Measurements from ENCODE around the gene PPAN. TPM values are rescaled to one million over a fixed set of nuclear protein-coding genes. Genes with fewer than 3 reads are reported as not detected.
A peak's percentile ranks its signal among the peaks of the same experiment; 100 is the strongest.

PPAN gene
- total RNA-seq, 4 donors from 2014 or later, result 11.7 to 147 (median 24.7) TPM

GRCh38 chr19:10107817-10108367 is 1.7 kb downstream of the PPAN start:
- Histone ChIP-seq H3K4me3 (no peak overlapping the region), H3K9me3 (no peaks in the 10 kb centered on the region), H3K36me3 (peaks cover 0 to 42% (median 0%) of the 10 kb centered on the region in 3 donors), H3K27me3 (no peaks in the 10 kb centered on the region), H3K27ac (peak overlapping the region in 1 of 4 donors; percentile 5), H3K4me1 (peaks cover 0 to 56% (median 26%) of the 10 kb centered on the region in 4 donors)
- DNase-seq, result no peak
- TF ChIP-seq POLR2A (IDR thresholded peaks at IDR 0.05) (no peak), CTCF (IDR thresholded peaks at IDR 0.05) (no peak)

- Histone ChIP-seq H3K4me3 (no peak overlapping the region), H3K27me3 (no peaks in the 10 kb centered on the region), H3K4me1 (peaks cover 0 to 62% (median 27%) of the 10 kb centered on the region in 4 donors), H3K9me3 (no peaks in the 10 kb centered on the region), H3K27ac (no peak overlapping the region), H3K36me3 (peaks cover 0 to 47% (median 0%) of the 10 kb centered on the region in 3 donors)
- no peak for DNase-seq
- TF ChIP-seq CTCF (IDR thresholded peaks at IDR 0.05) (no peak), POLR2A (IDR thresholded peaks at IDR 0.05) (no peak)
Measured at GRCh38 chr19:10109528-10109927, 3.4 kb downstream of the PPAN start.

GRCh38 chr19:10110076-10110971 is 4.2 kb downstream of the PPAN start:
- no peak for DNase-seq
- Histone ChIP-seq H3K27me3 (no peaks in the 10 kb centered on the region), H3K9me3 (no peaks in the 10 kb centered on the region), H3K36me3 (peaks cover 0 to 55% (median 0%) of the 10 kb centered on the region in 3 donors), H3K27ac (peak overlapping the region in 2 of 4 donors; percentile 35 to 80), H3K4me3 (no peak overlapping the region), H3K4me1 (peaks cover 0 to 58% (median 24%) of the 10 kb centered on the region in 4 donors)
- TF ChIP-seq CTCF (IDR thresholded peaks at IDR 0.05) (no peak), POLR2A (IDR thresholded peaks at IDR 0.05) (no peak)

- Histone ChIP-seq H3K27me3 (no peaks in the 10 kb centered on the region), H3K9me3 (no peaks in the 10 kb centered on the region), H3K36me3 (peaks cover 0 to 61% (median 0%) of the 10 kb centered on the region in 3 donors), H3K27ac (peak overlapping the region in 3 of 4 donors; percentile 35 to 80 (median 36)), H3K4me3 (no peak overlapping the region), H3K4me1 (peaks cover 0 to 52% (median 18%) of the 10 kb centered on the region in 4 donors)
- DNase-seq, result no peak
- no peak for TF ChIP-seq CTCF (IDR thresholded peaks at IDR 0.05)
- no peak for TF ChIP-seq POLR2A (IDR thresholded peaks at IDR 0.05)
Measured at GRCh38 chr19:10110972-10111317, 4.8 kb downstream of the PPAN start.

GRCh38 chr19:10111405-10111811 is 5.2 kb downstream of the PPAN start, which contains the start of gene P2RY11:
TSS of gene P2RY11 (plus strand) at chr19:10111693. CDS start at chr19:10111722, 29 bp downstream.
- peak within 1 kb of the TSS; percentile 35 to 80 (median 44) for H3K27ac ChIP-seq
- peak; percentile 56 to 87 (median 80) for DNase-seq

More at GRCh38 chr19:10111405-10111811, 5.2 kb downstream of the PPAN start, which contains the start of gene P2RY11:
- H3K4me1 ChIP-seq, result peaks cover 0 to 48% (median 18%) of the 10 kb centered on the region in 4 donors
- H3K4me3 ChIP-seq, result peak within 1 kb of the TSS in 3 of 4 donors; percentile 1 to 24 (median 19)
- no peaks in the 10 kb centered on the region for H3K27me3 ChIP-seq
- TF ChIP-seq POLR2A (IDR thresholded peaks at IDR 0.05) (peak in 1 of 2 donors; percentile 11), CTCF (IDR thresholded peaks at IDR 0.05) (no peak)
- H3K36me3 ChIP-seq, result peaks cover 0 to 66% (median 0%) of the 10 kb centered on the region in 3 donors
- H3K9me3 ChIP-seq, result no peaks in the 10 kb centered on the region

Data from Peyer's patch (tissue), 4 donors.